Measurements from ENCODE around the gene E2F2. TPM values are rescaled to one million over a fixed set of nuclear protein-coding genes. Genes with fewer than 3 reads are reported as not detected.

Gene E2F2
- total RNA-seq, 1 experiment from 2014 or later: 0.89 TPM

DNA sequence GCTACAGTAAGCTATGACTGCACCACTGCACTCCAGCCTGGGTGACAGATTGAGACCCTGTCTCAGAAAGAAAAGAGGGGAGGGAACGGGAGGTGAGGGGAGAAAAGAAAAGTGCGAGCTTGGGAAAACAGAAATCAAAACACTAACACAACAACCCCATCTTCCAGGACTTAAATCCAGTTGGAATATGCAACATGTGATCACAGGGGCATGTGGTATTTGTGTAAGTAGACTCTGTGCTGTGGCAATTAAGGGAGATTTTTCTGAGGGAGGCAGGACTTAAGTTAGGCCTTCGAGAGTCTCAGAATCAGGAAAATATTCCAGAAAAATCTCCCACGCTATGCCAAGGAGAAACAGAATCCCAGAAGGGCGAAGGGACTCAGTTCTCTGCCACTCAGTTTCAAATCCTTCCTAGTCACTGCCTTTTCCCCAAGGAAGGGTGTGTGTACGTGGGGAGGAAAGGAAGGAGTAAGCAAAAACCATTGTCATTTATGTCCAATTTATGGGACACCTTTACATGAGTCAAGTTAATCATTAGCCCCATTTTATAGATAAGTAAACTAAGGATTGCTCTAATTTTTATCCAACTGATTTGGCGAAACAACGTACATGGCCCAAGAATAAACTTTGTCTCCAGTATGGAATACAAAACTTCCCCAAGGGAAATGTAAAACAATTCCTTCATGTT lies 16.0 kb upstream of the E2F2 start:
- Mint-ChIP-seq H3K27me3 (ENCODE audit: insufficient read depth, unreplicated experiment) (no peaks in the 10 kb centered on the region), H3K36me3 (ENCODE audit: insufficient read depth, unreplicated experiment) (no peaks in the 10 kb centered on the region), H3K9me3 (ENCODE audit: unreplicated experiment) (no peaks in the 10 kb centered on the region), H3K27ac (ENCODE audit: low read depth, unreplicated experiment) (no peak overlapping the region), H3K4me1 (ENCODE audit: insufficient read depth, unreplicated experiment) (peaks cover 6% of the 10 kb centered on the region), H3K4me3 (ENCODE audit: unreplicated experiment) (no peak overlapping the region)
- ChIA-PET CTCF (interaction anchor here (0.6 to 21.7 kb wide), 6 partner anchors 12 to 97 kb away, joined by 3 to 472 read pairs (median 4); no protein-coding TSS in a partner anchor), POLR2A (no interaction called here)
- intact Hi-C loops (cut with micrococcal nuclease): loop anchor here (10.0 kb wide), 1 partner anchor 368 kb away; the partner anchor contains the start of gene CNR2
- TF ChIP-seq CTCF (IDR thresholded peaks at IDR 0.05; ENCODE audit: unreplicated experiment): no peak
- DNase-seq (ENCODE audit: unreplicated experiment): no peak
- no TSS peak for BruUV-seq (replicated peaks)

GRCh38 chr1:23545851-23546250 lies 14.8 kb upstream of the E2F2 start:
- ChIA-PET CTCF (interaction anchor here (0.6 to 21.7 kb wide), 10 partner anchors 9 to 109 kb away, joined by 3 to 472 read pairs (median 4); no protein-coding TSS in a partner anchor), POLR2A (interaction anchor here (0.9 to 2.8 kb wide), 5 partner anchors 9 to 91 kb away, joined by 4 to 23 read pairs (median 5); no protein-coding TSS in a partner anchor)
- no peak for DNase-seq (ENCODE audit: unreplicated experiment)
- Mint-ChIP-seq H3K4me3 (ENCODE audit: unreplicated experiment) (no peak overlapping the region), H3K4me1 (ENCODE audit: insufficient read depth, unreplicated experiment) (peaks cover 9% of the 10 kb centered on the region), H3K27me3 (ENCODE audit: insufficient read depth, unreplicated experiment) (no peaks in the 10 kb centered on the region), H3K9me3 (ENCODE audit: unreplicated experiment) (no peaks in the 10 kb centered on the region), H3K36me3 (ENCODE audit: insufficient read depth, unreplicated experiment) (no peaks in the 10 kb centered on the region), H3K27ac (ENCODE audit: low read depth, unreplicated experiment) (no peak overlapping the region)
- no peak for TF ChIP-seq CTCF (IDR thresholded peaks at IDR 0.05; ENCODE audit: unreplicated experiment)
- intact Hi-C loops (cut with micrococcal nuclease): loop anchor here (10.0 kb wide), 1 partner anchor 369 kb away; the partner anchor contains the start of gene CNR2
- BruUV-seq (replicated peaks): no TSS peak

- POLR2A ChIA-PET: interaction anchor here (0.8 to 2.8 kb wide), 11 partner anchors 10 to 154 kb away, joined by 3 to 23 read pairs (median 4); no protein-coding TSS in a partner anchor
- H3K27ac Mint-ChIP-seq (ENCODE audit: low read depth, unreplicated experiment): no peak overlapping the region
- H3K9me3 Mint-ChIP-seq (ENCODE audit: unreplicated experiment): no peaks in the 10 kb centered on the region
- no peaks in the 10 kb centered on the region for H3K36me3 Mint-ChIP-seq (ENCODE audit: insufficient read depth, unreplicated experiment)
- H3K27me3 Mint-ChIP-seq (ENCODE audit: insufficient read depth, unreplicated experiment): no peaks in the 10 kb centered on the region
- no peak overlapping the region for H3K4me3 Mint-ChIP-seq (ENCODE audit: unreplicated experiment)
- no TSS peak for BruUV-seq (replicated peaks)
- peak; percentile 86 for DNase-seq (ENCODE audit: unreplicated experiment)
- H3K4me1 Mint-ChIP-seq (ENCODE audit: insufficient read depth, unreplicated experiment): peaks cover 15% of the 10 kb centered on the region
- peak; percentile 91 for TF ChIP-seq CTCF (IDR thresholded peaks at IDR 0.05; ENCODE audit: unreplicated experiment)
- intact Hi-C loops (cut with micrococcal nuclease): loop anchor here (1.0 to 10.0 kb wide), 3 partner anchors 93 to 370 kb away; partner anchors contain the start of genes CNR2 and ELOA
- CTCF ChIA-PET: interaction anchor here (0.6 to 21.7 kb wide), 22 partner anchors 10 to 202 kb away, joined by 3 to 472 read pairs (median 4); partner anchors contain the start of genes ID3 and RPL11
Measured at GRCh38 chr1:23544444-23545389, 13.7 kb upstream of the E2F2 start.

Measured in MCF 10A (cell line).